Endothelial cell of umbilical vein (primary cell): Measurements from ENCODE around the gene NUDT5. TPM values are rescaled to one million over a fixed set of nuclear protein-coding genes. Genes with fewer than 3 reads are reported as not detected.

ENCODE experiments used
- BruUV-seq: library from RNA; stranded (reverse); fragments of 400-500 nt; replicated peaks from 2 replicates; lab custom pipeline; 2021; lab: Mats Ljungman, UMichigan
- CTCF ChIA-PET: fragments of 300-600, 350-600 bp; sonication (Branson Sonifier 250); formaldehyde crosslinking; loops from one replicate; lab custom pipeline; 2021; ENCODE audit warnings: antibody characterized with exemption, inconsistent platforms; lab: Charles Lee
- POLR2A ChIA-PET: fragments of 300-600, 350-600 bp; sonication (Branson Sonifier 250); formaldehyde crosslinking; loops from one replicate; lab custom pipeline; 2021; ENCODE audit warnings: antibody characterized with exemption, inconsistent platforms; lab: Charles Lee
- DNase-seq: peaks from one replicate; pipeline ENCODE4 v3.0.0-alpha.2; 2011; ENCODE audit warnings: low read depth, low spot score
- FAIRE-seq: peaks from 2 replicates; lab custom pipeline; 2011; peaks lifted over from hg19 to GRCh38; lab: Jason Lieb, UNC
- H2AFZ ChIP-seq: 2 replicates; pipeline ENCODE4 v1.6.0; 2012; ENCODE audit warnings: low read depth, low read length, control low read depth, inconsistent platforms
- H3K27ac ChIP-seq: 2 replicates; pipeline ENCODE4 v1.5.1; 2011; ENCODE audit warnings: low read depth, mild to moderate bottlenecking, control low read depth, low read length, moderate library complexity; ENCODE audit not compliant: insufficient read depth
- H3K27me3 ChIP-seq, 2 experiments: 2 replicates each; pipeline versions ENCODE4 v1.6.0 to v1.6.1; 2011; ENCODE audit warnings: low read length in 2 of 2, mixed read lengths in 1 of 2; ENCODE audit not compliant: control insufficient read depth in 2 of 2, insufficient read depth in 2 of 2
- H3K36me3 ChIP-seq, 2 experiments: 2 replicates in 1 of 2; 3 replicates in 1 of 2; pipeline ENCODE4 v1.5.1; 2011; ENCODE audit warnings: low read length in 2 of 2, mild to moderate bottlenecking in 1 of 2, moderate library complexity in 1 of 2; ENCODE audit not compliant: control insufficient read depth in 2 of 2, insufficient read depth in 2 of 2; ENCODE audit errors: extremely low read depth in 1 of 2
- H3K4me1 ChIP-seq: 3 replicates; pipeline ENCODE4 v1.5.1; 2011; ENCODE audit warnings: mild to moderate bottlenecking, low read length; ENCODE audit not compliant: control insufficient read depth, insufficient read depth; ENCODE audit errors: extremely low read depth
- H3K4me2 ChIP-seq: 2 replicates; pipeline ENCODE4 v1.6.1; 2011; ENCODE audit warnings: low read length, control low read depth, mixed read lengths; ENCODE audit not compliant: insufficient read depth
- H3K4me3 ChIP-seq, 3 experiments: fragments of 200-600 bp in 1 of 3; sonication (generic), shearing (Covaris generic) in 1 of 3; replicated peaks in 1 of 3; 2 replicates each; pipeline ENCODE4 v1.5.1; 2011 to 2016; ENCODE audit warnings: control low read depth in 3 of 3, low read length in 3 of 3, mild to moderate bottlenecking in 2 of 3, inconsistent platforms in 1 of 3, low read depth in 1 of 3, moderate library complexity in 1 of 3; ENCODE audit not compliant: insufficient read depth in 1 of 3
- H3K79me2 ChIP-seq: 2 replicates; pipeline ENCODE4 v1.6.0; 2012; ENCODE audit warnings: low read length, inconsistent platforms; ENCODE audit not compliant: control insufficient read depth, insufficient read depth
- H3K9ac ChIP-seq: replicated peaks from 2 replicates; pipeline ENCODE3; 2011; ENCODE audit warnings: low read length, control low read depth; ENCODE audit not compliant: insufficient read depth; ENCODE audit errors: extremely low read depth
- H3K9me1 ChIP-seq: replicated peaks from 3 replicates; pipeline ENCODE4 v1.6.0; 2011; ENCODE audit warnings: mild to moderate bottlenecking, low read length; ENCODE audit not compliant: control insufficient read depth, insufficient read depth; ENCODE audit errors: extremely low read depth
- H3K9me3 ChIP-seq: replicated peaks from 2 replicates; pipeline ENCODE4 v1.5.1; 2012; ENCODE audit warnings: low read length, inconsistent platforms; ENCODE audit not compliant: control insufficient read depth, insufficient read depth
- H4K20me1 ChIP-seq: replicated peaks from 2 replicates; pipeline ENCODE3; 2011; ENCODE audit warnings: mild to moderate bottlenecking, low read length; ENCODE audit not compliant: control insufficient read depth, insufficient read depth; ENCODE audit errors: extremely low read depth
- CTCF ChIP-seq, 2 donors: IDR thresholded peaks; 1 replicate in 1 of 2; 2 replicates in 1 of 2; pipeline ENCODE4 v1.5.1; 2011; ENCODE audit warnings: low read length in 2 of 2, mild to moderate bottlenecking in 2 of 2, moderate library complexity in 2 of 2, control low read depth in 1 of 2, inconsistent platforms in 1 of 2, low read depth in 1 of 2; ENCODE audit not compliant: insufficient read depth in 1 of 2; ENCODE audit errors: extremely low read depth in 1 of 2
- EZH2 ChIP-seq: IDR thresholded peaks from 2 replicates; pipeline ENCODE4 v1.6.1; 2012; ENCODE audit warnings: borderline replicate concordance, low read depth, mild to moderate bottlenecking, moderate library complexity, low read length, inconsistent platforms; ENCODE audit not compliant: severe bottlenecking
- FOS ChIP-seq: IDR thresholded peaks from 2 replicates; pipeline ENCODE4 v1.6.1; 2011; ENCODE audit warnings: mild to moderate bottlenecking, low read length, moderate library complexity, borderline replicate concordance; ENCODE audit not compliant: insufficient read depth
- GATA2 ChIP-seq: IDR thresholded peaks from 2 replicates; pipeline ENCODE4 v1.7.0; 2011; ENCODE audit warnings: low read depth, mild to moderate bottlenecking, moderate library complexity, mixed read lengths, low read length; ENCODE audit not compliant: insufficient read length, insufficient read depth
- JUN ChIP-seq: IDR thresholded peaks from 2 replicates; pipeline ENCODE4 v1.6.1; 2011; ENCODE audit warnings: borderline replicate concordance, low read depth; ENCODE audit not compliant: insufficient read length, insufficient read depth
- MAX ChIP-seq: IDR thresholded peaks from 2 replicates; pipeline ENCODE4 v1.6.1; 2011; ENCODE audit not compliant: insufficient read depth, insufficient read length
- MYC ChIP-seq: IDR thresholded peaks from one replicate; pipeline ENCODE4 v1.6.1; 2011; ENCODE audit warnings: mild to moderate bottlenecking, low read depth, low read length
- POLR2A ChIP-seq: IDR thresholded peaks from 2 replicates; pipeline ENCODE4 v1.6.1; 2012; ENCODE audit warnings: low read depth, mild to moderate bottlenecking, control low read depth, low read length
- POLR2AphosphoS5 ChIP-seq: IDR thresholded peaks from 2 replicates; pipeline ENCODE4 v1.6.1; 2012; ENCODE audit warnings: low read depth, mild to moderate bottlenecking, control low read depth, low read length, moderate library complexity; ENCODE audit not compliant: insufficient read depth
- dilution Hi-C: fragments of 300-500 bp; cut with MboI; formaldehyde crosslinking; loops from one replicate; pipeline ENCODE4 v1.15.0; 2019; ENCODE audit warnings: low sequenced_read_pairs; ENCODE audit not compliant: extremely low pct_ligation_motif_present
- intact Hi-C: fragments of 100-400 bp; cut with micrococcal nuclease; formaldehyde crosslinking; loops from one replicate; pipeline ENCODE4 v1.10.0; 2022
- polyA plus RNA-seq, 4 experiments: library from polyadenylated mRNA; depleted of rRNA in 3 of 4; stranded (reverse) in 3 of 4; unstranded in 1 of 4; fragments of >200 nt; gene quantifications; 2 replicates each; pipeline versions ENCODE4 v1.2.1 to v1.2.3, GENCODE V29; 2011 to 2012; ENCODE audit warnings: missing spikeins in 1 of 4
- total RNA-seq: library from RNA; stranded (reverse); gene quantifications from 2 replicates; pipeline ENCODE4 v1.2.3, GENCODE V29; 2021

The NUDT5 gene
- total and polyA plus RNA-seq, 2 donors (not counting 3 experiments of a cell fraction or from before 2014, with no cell fraction given), result 81.8 to 87.8 TPM

DNA sequence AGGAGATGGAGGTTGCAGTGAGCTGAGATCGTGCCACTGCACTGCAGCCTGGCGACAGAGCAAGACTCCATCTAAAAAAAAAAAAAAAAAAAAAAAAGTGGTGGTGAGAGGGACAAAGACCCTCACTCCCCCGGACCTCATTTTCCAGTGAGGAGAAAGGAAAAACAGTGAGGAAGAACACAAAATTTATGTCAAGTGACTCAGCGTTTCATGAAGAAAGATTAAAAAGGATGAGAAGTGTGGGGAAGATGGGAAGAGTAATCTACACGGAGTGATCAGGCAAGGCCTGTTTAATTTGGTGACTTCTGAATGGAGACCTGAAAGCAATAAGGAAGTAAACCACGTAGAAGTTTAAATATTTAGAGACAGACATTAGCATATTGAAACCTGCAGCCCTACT is 7.0 kb downstream of the NUDT5 start:
- Histone ChIP-seq H3K4me2 (no peak overlapping the region), H3K36me3 (peaks cover 0 to 8% of the 10 kb centered on the region in 2 experiments), H3K4me3 (no peak overlapping the region), H3K27me3 (no peaks in the 10 kb centered on the region), H4K20me1 (no peaks in the 10 kb centered on the region), H2AFZ (no peak overlapping the region), H3K9me1 (no peaks in the 10 kb centered on the region), H3K4me1 (peaks cover 23% of the 10 kb centered on the region), H3K79me2 (peaks cover 45% of the 10 kb centered on the region), H3K9ac (no peak overlapping the region), H3K27ac (no peak overlapping the region), H3K9me3 (no peaks in the 10 kb centered on the region)
- POLR2A ChIA-PET, result no interaction called here
- DNase-seq (no peak), FAIRE-seq (no peak)
- dilution Hi-C loops, result no loop called here
- no peak for TF ChIP-seq FOS
- no peak for TF ChIP-seq POLR2A
- TF ChIP-seq EZH2, result no peak
- TF ChIP-seq GATA2, result no peak
- TF ChIP-seq CTCF (IDR thresholded peaks at IDR 0.05; ENCODE audit: extremely low read depth in 1 of 2, insufficient read depth in 1 of 2, low read depth in 1 of 2, low read length in 2 of 2), result no peak
- no peak for TF ChIP-seq JUN
- TF ChIP-seq POLR2AphosphoS5, result no peak
- no peak for TF ChIP-seq MAX
- no peak for TF ChIP-seq MYC
- intact Hi-C loops, result no loop called here
- CTCF ChIA-PET, result no interaction called here
- no TSS peak for BruUV-seq
